ENCODE measurements around the gene CKMT2. TPM values are rescaled to one million over a fixed set of nuclear protein-coding genes. Genes with fewer than 3 reads are reported as not detected.

Gene CKMT2
- total RNA-seq, 1 experiment from 2014 or later, result not detected

GRCh38 chr5:81315336-81315735 is 82.2 kb downstream of the CKMT2 start:
- no peaks in the 10 kb centered on the region for H3K9me3 Mint-ChIP-seq (ENCODE audit: unreplicated experiment)
- DNase-seq (ENCODE audit: unreplicated experiment), result no peak
- TF ChIP-seq CTCF (IDR thresholded peaks at IDR 0.05; ENCODE audit: unreplicated experiment), result no peak
- BruUV-seq (replicated peaks), result no TSS peak
- H3K27ac Mint-ChIP-seq (ENCODE audit: low read depth, unreplicated experiment), result no peak overlapping the region
- intact Hi-C loops (cut with micrococcal nuclease), result no loop called here
- H3K36me3 Mint-ChIP-seq (ENCODE audit: insufficient read depth, unreplicated experiment), result peaks cover 44% of the 10 kb centered on the region
- ChIA-PET POLR2A (interaction anchor here (1.0 kb wide), 1 partner anchor 13 kb away, joined by 3 read pairs; no protein-coding TSS in a partner anchor), CTCF (no interaction called here)
- H3K4me3 Mint-ChIP-seq (ENCODE audit: unreplicated experiment), result no peak overlapping the region
- H3K27me3 Mint-ChIP-seq (ENCODE audit: insufficient read depth, unreplicated experiment), result no peaks in the 10 kb centered on the region
- peaks cover 5% of the 10 kb centered on the region for H3K4me1 Mint-ChIP-seq (ENCODE audit: insufficient read depth, unreplicated experiment)

GRCh38 chr5:81315830-81316229 is 82.7 kb downstream of the CKMT2 start:
- Mint-ChIP-seq H3K4me3 (ENCODE audit: unreplicated experiment) (no peak overlapping the region), H3K27ac (ENCODE audit: low read depth, unreplicated experiment) (no peak overlapping the region), H3K9me3 (ENCODE audit: unreplicated experiment) (no peaks in the 10 kb centered on the region), H3K4me1 (ENCODE audit: insufficient read depth, unreplicated experiment) (peaks cover 5% of the 10 kb centered on the region), H3K27me3 (ENCODE audit: insufficient read depth, unreplicated experiment) (no peaks in the 10 kb centered on the region), H3K36me3 (ENCODE audit: insufficient read depth, unreplicated experiment) (peaks cover 39% of the 10 kb centered on the region)
- intact Hi-C loops (cut with micrococcal nuclease), result no loop called here
- BruUV-seq (replicated peaks), result no TSS peak
- TF ChIP-seq CTCF (IDR thresholded peaks at IDR 0.05; ENCODE audit: unreplicated experiment), result no peak
- ChIA-PET CTCF (interaction anchor here (0.7 kb wide), 1 partner anchor 1596 kb away, joined by 3 read pairs; no protein-coding TSS in a partner anchor), POLR2A (interaction anchor here (0.7 to 1.0 kb wide), 2 partner anchors 12 to 14 kb away, joined by 3 read pairs; no protein-coding TSS in a partner anchor)
- no peak for DNase-seq (ENCODE audit: unreplicated experiment)

Other genes with a start within 250 kb of the CKMT2 start
- 31.5 and 33.8 TPM in 2 replicates for gene ZCCHC9, start 68.3 kb downstream of the CKMT2 start, total RNA-seq (2022)
- gene ACOT12, start 160.8 kb downstream of the CKMT2 start, total RNA-seq (2022), result not detected in 2 replicates

All from MCF 10A (cell line).